ENCODE data around the gene CACNA1I. TPM values are rescaled to one million over a fixed set of nuclear protein-coding genes. Genes with fewer than 3 reads are reported as not detected.
A peak's percentile ranks its signal among the peaks of the same experiment; 100 is the strongest.

Gene CACNA1I
- total RNA-seq, 3 donors from 2014 or later (not counting 1 experiment from before 2014, with no cell fraction given): 0.05 to 0.83 (median 0.72) TPM

DNA sequence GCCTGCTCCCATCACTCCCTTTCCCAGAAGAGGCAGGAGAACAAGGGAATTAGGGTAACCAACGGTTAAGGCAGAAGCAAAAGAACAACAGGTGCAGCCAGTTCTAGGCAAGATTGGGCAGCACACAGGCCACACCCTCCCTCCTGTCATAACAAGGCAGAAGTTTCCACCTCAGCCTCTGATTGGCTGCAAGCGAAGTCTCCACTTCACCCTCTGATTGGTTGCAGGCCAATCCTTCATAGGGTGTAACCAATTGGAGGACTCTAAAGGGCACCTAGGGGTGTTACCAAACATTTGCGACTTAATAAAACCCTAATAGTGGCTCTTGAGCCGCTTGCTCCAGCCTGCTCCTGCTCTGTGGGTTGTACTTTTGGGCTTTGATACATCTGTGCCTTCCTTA, 153.8 kb downstream of the CACNA1I start:
- H3K36me3 ChIP-seq (ENCODE audit: control insufficient read depth, insufficient read depth, low read length): no peaks in the 10 kb centered on the region
- H3K4me3 ChIP-seq (ENCODE audit: low read length): no peak overlapping the region
- no peaks in the 10 kb centered on the region for H3K27me3 ChIP-seq (ENCODE audit: control insufficient read depth, insufficient read depth, low read length)
- 93% methylated on average over 4 of the region's 4 CpGs for WGBS (ENCODE audit: insufficient coverage)
- H3K4me1 Mint-ChIP-seq: peaks cover 8 to 9% of the 10 kb centered on the region in 2 donors
- H3K4me1 ChIP-seq (ENCODE audit: control insufficient read depth, insufficient read depth, low read length): peaks cover 6% of the 10 kb centered on the region
- H3K4me3 Mint-ChIP-seq: no peak overlapping the region
- peaks cover 14 to 16% of the 10 kb centered on the region in 2 donors for H3K27me3 Mint-ChIP-seq (ENCODE audit: low read depth in 2 of 2)
- H3K9me3 ChIP-seq (ENCODE audit: control insufficient read depth, insufficient read depth, low read length): no peaks in the 10 kb centered on the region
- no peak for TF ChIP-seq CTCF (IDR thresholded peaks at IDR 0.05)
- intact Hi-C loops (cut with micrococcal nuclease): no loop called here
- H3K36me3 Mint-ChIP-seq: no peaks in the 10 kb centered on the region
- DNase-seq: peak in 1 of 2 donors; percentile 1
- no peak for ATAC-seq
- H3K27ac Mint-ChIP-seq: no peak overlapping the region
- no peak overlapping the region for H3K27ac ChIP-seq (ENCODE audit: low read length)
- H3K9me3 Mint-ChIP-seq: no peaks in the 10 kb centered on the region

DNA sequence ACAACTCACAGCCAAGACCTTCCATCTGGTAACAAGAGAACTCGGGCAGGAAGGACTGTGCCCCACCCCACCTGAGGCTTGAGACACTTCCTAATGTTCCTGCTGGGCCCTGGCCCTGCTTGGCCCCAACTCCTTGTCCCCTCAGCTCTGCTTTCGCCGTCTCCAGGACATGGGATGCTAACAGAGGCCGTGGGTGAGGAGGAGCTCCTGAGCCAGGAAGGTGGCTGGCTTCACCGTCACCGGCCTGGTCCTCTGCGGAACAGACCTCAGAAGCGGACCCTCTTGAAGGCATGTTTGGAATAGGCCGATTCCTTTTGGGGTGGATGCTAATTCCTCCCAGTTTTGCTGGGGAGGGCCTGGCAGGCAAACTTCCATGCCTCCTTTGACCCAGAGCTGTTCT, 154.3 kb downstream of the CACNA1I start:
- no peak for ATAC-seq
- Mint-ChIP-seq H3K4me3 (no peak overlapping the region), H3K27me3 (ENCODE audit: low read depth in 2 of 2) (peaks cover 14 to 16% of the 10 kb centered on the region in 2 donors), H3K9me3 (no peaks in the 10 kb centered on the region), H3K27ac (no peak overlapping the region), H3K36me3 (no peaks in the 10 kb centered on the region), H3K4me1 (peaks cover 4% of the 10 kb centered on the region in 2 donors)
- intact Hi-C loops (cut with micrococcal nuclease): no loop called here
- H3K27ac ChIP-seq (ENCODE audit: low read length): no peak overlapping the region
- H3K9me3 ChIP-seq (ENCODE audit: control insufficient read depth, insufficient read depth, low read length): no peaks in the 10 kb centered on the region
- H3K4me3 ChIP-seq (ENCODE audit: low read length): no peak overlapping the region
- H3K4me1 ChIP-seq (ENCODE audit: control insufficient read depth, insufficient read depth, low read length): peaks cover 1% of the 10 kb centered on the region
- no peak for TF ChIP-seq CTCF (IDR thresholded peaks at IDR 0.05)
- 91% methylated on average over 9 of the region's 9 CpGs for WGBS (ENCODE audit: insufficient coverage)
- H3K27me3 ChIP-seq (ENCODE audit: control insufficient read depth, insufficient read depth, low read length): no peaks in the 10 kb centered on the region
- peak in 1 of 2 donors; percentile 4 for DNase-seq
- no peaks in the 10 kb centered on the region for H3K36me3 ChIP-seq (ENCODE audit: control insufficient read depth, insufficient read depth, low read length)

DNA sequence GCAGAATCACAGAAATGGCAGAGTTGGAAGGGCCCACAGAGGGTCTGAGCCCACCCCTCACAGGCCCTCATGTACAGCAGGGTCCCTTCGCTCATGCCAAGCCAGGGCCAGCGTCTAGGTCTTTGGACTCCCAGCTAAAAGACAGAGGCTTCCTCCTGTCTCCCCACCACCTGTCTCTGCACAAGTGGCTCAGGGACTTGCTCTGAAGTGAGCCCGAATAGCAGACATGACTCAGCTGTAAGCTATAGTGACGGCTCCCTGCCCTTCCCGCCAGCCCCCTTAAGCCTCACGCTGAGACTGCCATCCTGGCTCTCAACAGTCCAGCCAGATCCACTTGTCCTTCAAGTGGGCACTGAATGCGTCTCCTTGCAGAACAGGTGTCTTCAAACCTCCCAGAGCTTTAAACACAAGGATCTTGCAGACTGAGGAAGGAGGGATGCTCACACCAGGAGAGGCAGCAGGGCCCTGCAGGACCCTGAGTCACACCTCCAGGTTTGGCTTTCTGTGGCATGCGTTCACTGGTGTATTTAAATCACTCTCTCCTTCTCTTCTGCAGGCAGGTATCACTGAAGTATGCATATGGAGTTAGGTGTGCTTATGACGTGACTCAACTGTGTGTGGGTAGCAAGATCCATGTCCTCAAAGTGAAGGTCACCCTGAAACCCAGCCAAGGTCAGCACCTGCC, 154.9 kb downstream of the CACNA1I start:
- H3K9me3 Mint-ChIP-seq: no peaks in the 10 kb centered on the region
- H3K4me3 ChIP-seq (ENCODE audit: low read length): no peak overlapping the region
- H3K27ac Mint-ChIP-seq: no peak overlapping the region
- H3K4me1 Mint-ChIP-seq: no peaks in the 10 kb centered on the region
- H3K36me3 ChIP-seq (ENCODE audit: control insufficient read depth, insufficient read depth, low read length): no peaks in the 10 kb centered on the region
- no peak overlapping the region for H3K27ac ChIP-seq (ENCODE audit: low read length)
- intact Hi-C loops (cut with micrococcal nuclease): no loop called here
- TF ChIP-seq CTCF (IDR thresholded peaks at IDR 0.05): no peak
- no peaks in the 10 kb centered on the region for H3K36me3 Mint-ChIP-seq
- H3K9me3 ChIP-seq (ENCODE audit: control insufficient read depth, insufficient read depth, low read length): no peaks in the 10 kb centered on the region
- ATAC-seq: no peak
- H3K27me3 Mint-ChIP-seq (ENCODE audit: low read depth in 2 of 2): peaks cover 12 to 14% of the 10 kb centered on the region in 2 donors
- peak in 1 of 2 donors; percentile 6 for DNase-seq
- H3K4me3 Mint-ChIP-seq: no peak overlapping the region
- WGBS (ENCODE audit: insufficient coverage): 79% methylated on average over 9 of the region's 9 CpGs
- H3K27me3 ChIP-seq (ENCODE audit: control insufficient read depth, insufficient read depth, low read length): no peaks in the 10 kb centered on the region
- H3K4me1 ChIP-seq (ENCODE audit: control insufficient read depth, insufficient read depth, low read length): no peaks in the 10 kb centered on the region

DNA sequence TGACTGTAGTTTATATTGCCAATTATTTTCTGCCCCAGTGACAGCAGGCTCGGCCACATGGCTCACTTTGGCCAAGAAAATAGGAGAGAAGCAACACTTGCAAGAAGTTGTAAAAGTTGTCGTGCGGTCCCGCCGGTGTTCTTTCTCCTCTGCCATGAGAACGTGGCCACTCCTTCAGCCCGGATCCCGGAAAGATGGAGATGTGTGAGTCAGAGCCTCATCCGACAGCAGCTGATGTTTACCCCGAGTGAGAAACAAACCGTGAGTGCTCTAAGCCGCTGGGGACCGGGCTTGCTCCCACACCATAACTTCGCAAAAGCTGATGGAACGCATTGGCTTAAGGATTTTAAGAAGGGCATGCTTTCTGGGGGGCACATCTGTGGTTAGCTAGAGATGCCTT, 157.0 kb downstream of the CACNA1I start:
- Mint-ChIP-seq H3K27ac (no peak overlapping the region), H3K4me1 (no peaks in the 10 kb centered on the region)
- H3K4me1 ChIP-seq (ENCODE audit: control insufficient read depth, insufficient read depth, low read length): no peaks in the 10 kb centered on the region

More for the DNA sequence above, 157.0 kb downstream of the CACNA1I start:
- no peak for TF ChIP-seq CTCF (IDR thresholded peaks at IDR 0.05)
- Mint-ChIP-seq H3K27me3 (ENCODE audit: low read depth in 2 of 2) (peaks cover 6 to 21% of the 10 kb centered on the region in 2 donors), H3K4me3 (no peak overlapping the region), H3K36me3 (no peaks in the 10 kb centered on the region), H3K9me3 (no peaks in the 10 kb centered on the region)
- Histone ChIP-seq H3K27me3 (ENCODE audit: control insufficient read depth, insufficient read depth, low read length) (no peaks in the 10 kb centered on the region), H3K36me3 (ENCODE audit: control insufficient read depth, insufficient read depth, low read length) (no peaks in the 10 kb centered on the region), H3K27ac (ENCODE audit: low read length) (no peak overlapping the region), H3K9me3 (ENCODE audit: control insufficient read depth, insufficient read depth, low read length) (no peaks in the 10 kb centered on the region), H3K4me3 (ENCODE audit: low read length) (no peak overlapping the region)
- ATAC-seq (no peak), DNase-seq (no peak)
- 69% methylated on average over 15 of the region's 15 CpGs for WGBS (ENCODE audit: insufficient coverage)
- intact Hi-C loops (cut with micrococcal nuclease): no loop called here

All from natural killer cell (primary cell).